SK-N-SH (cell line): ENCODE data around the gene TIAM2.

Source experiments
- EP300 ChIP-seq, 2 experiments: IDR thresholded peaks; 2 replicates each; pipeline versions ENCODE4 v1.4.0 to v1.6.1; 2012; ENCODE audit warnings: borderline replicate concordance in 1 of 2, low read depth in 1 of 2, low read length in 1 of 2
- EZH2phosphoT487 ChIP-seq: fragments of 200-600 bp; sonication (generic); IDR thresholded peaks from 2 replicates; pipeline ENCODE4 v1.6.1; 2017; ENCODE audit warnings: low read depth, mixed run types, mild to moderate bottlenecking, antibody characterized with exemption, moderate library complexity, borderline replicate concordance
- JUND ChIP-seq: IDR thresholded peaks from 2 replicates; pipeline ENCODE4 v1.4.0; 2012
- RAD21 ChIP-seq: IDR thresholded peaks from 2 replicates; pipeline ENCODE4 v1.6.1; 2012; ENCODE audit warnings: mild to moderate bottlenecking, low read length
- RFX5 ChIP-seq: IDR thresholded peaks from 2 replicates; pipeline ENCODE4 v1.6.1; 2012; ENCODE audit warnings: mild to moderate bottlenecking, improper control_type of control experiment, low read length
- SIN3A ChIP-seq: IDR thresholded peaks from 2 replicates; pipeline ENCODE4 v1.6.1; 2012; ENCODE audit warnings: low read depth, mild to moderate bottlenecking, low read length, moderate library complexity, borderline replicate concordance
- TEAD4 ChIP-seq: IDR thresholded peaks from 2 replicates; pipeline ENCODE4 v1.4.0; 2012; ENCODE audit warnings: mild to moderate bottlenecking, borderline replicate concordance; ENCODE audit not compliant: insufficient read depth
- YY1 ChIP-seq: IDR thresholded peaks from 2 replicates; pipeline ENCODE4 v1.4.0; 2012; ENCODE audit warnings: low read depth, mild to moderate bottlenecking
- TF ChIP-seq, protein P1 (sequence below): fragments of 200-600 bp; sonication (generic); IDR thresholded peaks from 2 replicates; pipeline ENCODE4 v1.6.1; 2017; ENCODE audit warnings: antibody characterized with exemption, mild to moderate bottlenecking, moderate library complexity
- TF ChIP-seq, protein P2 (sequence below): IDR thresholded peaks from 2 replicates; pipeline ENCODE4 v1.6.1; 2012; ENCODE audit warnings: mild to moderate bottlenecking, low read depth, low read length, moderate library complexity
- TF ChIP-seq, protein P3 (sequence below): IDR thresholded peaks from 2 replicates; pipeline ENCODE4 v1.4.0; 2012; ENCODE audit warnings: low read depth

DNA sequence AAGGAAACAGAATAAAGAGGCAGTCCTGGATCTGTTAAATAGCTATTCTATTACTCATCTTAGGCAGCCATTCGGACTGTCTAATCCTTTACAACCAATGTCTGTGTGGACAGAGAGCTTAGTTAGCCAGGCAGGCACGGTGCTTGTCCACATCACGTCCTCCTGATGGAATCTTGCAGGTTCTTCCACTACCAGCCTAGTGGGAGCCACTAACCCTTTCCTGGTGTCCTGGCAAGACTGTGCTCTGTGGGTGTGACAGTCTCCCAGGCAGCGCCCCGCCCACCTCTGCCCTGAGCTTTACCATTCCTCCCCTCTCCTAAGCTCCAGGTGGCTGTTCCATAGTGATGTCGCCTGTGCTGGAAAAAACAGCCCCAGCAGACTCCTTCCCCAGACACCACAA lies 190.4 kb downstream of the TIAM2 start:
- TF ChIP-seq, protein P1, sequence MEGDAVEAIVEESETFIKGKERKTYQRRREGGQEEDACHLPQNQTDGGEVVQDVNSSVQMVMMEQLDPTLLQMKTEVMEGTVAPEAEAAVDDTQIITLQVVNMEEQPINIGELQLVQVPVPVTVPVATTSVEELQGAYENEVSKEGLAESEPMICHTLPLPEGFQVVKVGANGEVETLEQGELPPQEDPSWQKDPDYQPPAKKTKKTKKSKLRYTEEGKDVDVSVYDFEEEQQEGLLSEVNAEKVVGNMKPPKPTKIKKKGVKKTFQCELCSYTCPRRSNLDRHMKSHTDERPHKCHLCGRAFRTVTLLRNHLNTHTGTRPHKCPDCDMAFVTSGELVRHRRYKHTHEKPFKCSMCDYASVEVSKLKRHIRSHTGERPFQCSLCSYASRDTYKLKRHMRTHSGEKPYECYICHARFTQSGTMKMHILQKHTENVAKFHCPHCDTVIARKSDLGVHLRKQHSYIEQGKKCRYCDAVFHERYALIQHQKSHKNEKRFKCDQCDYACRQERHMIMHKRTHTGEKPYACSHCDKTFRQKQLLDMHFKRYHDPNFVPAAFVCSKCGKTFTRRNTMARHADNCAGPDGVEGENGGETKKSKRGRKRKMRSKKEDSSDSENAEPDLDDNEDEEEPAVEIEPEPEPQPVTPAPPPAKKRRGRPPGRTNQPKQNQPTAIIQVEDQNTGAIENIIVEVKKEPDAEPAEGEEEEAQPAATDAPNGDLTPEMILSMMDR: no peak
- TF ChIP-seq YY1: no peak
- TF ChIP-seq TEAD4: no peak
- TF ChIP-seq EP300 (IDR thresholded peaks at IDR 0.05; ENCODE audit: borderline replicate concordance in 1 of 2, low read depth in 1 of 2, low read length in 1 of 2): no peak
- no peak for TF ChIP-seq EZH2phosphoT487
- TF ChIP-seq RAD21: no peak
- no peak for TF ChIP-seq JUND
- no peak for TF ChIP-seq SIN3A
- TF ChIP-seq, protein P2, sequence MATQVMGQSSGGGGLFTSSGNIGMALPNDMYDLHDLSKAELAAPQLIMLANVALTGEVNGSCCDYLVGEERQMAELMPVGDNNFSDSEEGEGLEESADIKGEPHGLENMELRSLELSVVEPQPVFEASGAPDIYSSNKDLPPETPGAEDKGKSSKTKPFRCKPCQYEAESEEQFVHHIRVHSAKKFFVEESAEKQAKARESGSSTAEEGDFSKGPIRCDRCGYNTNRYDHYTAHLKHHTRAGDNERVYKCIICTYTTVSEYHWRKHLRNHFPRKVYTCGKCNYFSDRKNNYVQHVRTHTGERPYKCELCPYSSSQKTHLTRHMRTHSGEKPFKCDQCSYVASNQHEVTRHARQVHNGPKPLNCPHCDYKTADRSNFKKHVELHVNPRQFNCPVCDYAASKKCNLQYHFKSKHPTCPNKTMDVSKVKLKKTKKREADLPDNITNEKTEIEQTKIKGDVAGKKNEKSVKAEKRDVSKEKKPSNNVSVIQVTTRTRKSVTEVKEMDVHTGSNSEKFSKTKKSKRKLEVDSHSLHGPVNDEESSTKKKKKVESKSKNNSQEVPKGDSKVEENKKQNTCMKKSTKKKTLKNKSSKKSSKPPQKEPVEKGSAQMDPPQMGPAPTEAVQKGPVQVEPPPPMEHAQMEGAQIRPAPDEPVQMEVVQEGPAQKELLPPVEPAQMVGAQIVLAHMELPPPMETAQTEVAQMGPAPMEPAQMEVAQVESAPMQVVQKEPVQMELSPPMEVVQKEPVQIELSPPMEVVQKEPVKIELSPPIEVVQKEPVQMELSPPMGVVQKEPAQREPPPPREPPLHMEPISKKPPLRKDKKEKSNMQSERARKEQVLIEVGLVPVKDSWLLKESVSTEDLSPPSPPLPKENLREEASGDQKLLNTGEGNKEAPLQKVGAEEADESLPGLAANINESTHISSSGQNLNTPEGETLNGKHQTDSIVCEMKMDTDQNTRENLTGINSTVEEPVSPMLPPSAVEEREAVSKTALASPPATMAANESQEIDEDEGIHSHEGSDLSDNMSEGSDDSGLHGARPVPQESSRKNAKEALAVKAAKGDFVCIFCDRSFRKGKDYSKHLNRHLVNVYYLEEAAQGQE: no peak
- no peak for TF ChIP-seq RFX5
- TF ChIP-seq, protein P3, sequence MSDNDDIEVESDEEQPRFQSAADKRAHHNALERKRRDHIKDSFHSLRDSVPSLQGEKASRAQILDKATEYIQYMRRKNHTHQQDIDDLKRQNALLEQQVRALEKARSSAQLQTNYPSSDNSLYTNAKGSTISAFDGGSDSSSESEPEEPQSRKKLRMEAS: no peak
